ENCODE measurements around the gene GMDS.

GMDS gene

GRCh38 chr6:1870932-1871331 lies 374.5 kb downstream of the GMDS start:
- no peak for DNase-seq (ENCODE audit: extremely low read depth, low read depth)

GRCh38 chr6:1870251-1870650 lies 375.2 kb downstream of the GMDS start:
- TF ChIP-seq, protein P1, sequence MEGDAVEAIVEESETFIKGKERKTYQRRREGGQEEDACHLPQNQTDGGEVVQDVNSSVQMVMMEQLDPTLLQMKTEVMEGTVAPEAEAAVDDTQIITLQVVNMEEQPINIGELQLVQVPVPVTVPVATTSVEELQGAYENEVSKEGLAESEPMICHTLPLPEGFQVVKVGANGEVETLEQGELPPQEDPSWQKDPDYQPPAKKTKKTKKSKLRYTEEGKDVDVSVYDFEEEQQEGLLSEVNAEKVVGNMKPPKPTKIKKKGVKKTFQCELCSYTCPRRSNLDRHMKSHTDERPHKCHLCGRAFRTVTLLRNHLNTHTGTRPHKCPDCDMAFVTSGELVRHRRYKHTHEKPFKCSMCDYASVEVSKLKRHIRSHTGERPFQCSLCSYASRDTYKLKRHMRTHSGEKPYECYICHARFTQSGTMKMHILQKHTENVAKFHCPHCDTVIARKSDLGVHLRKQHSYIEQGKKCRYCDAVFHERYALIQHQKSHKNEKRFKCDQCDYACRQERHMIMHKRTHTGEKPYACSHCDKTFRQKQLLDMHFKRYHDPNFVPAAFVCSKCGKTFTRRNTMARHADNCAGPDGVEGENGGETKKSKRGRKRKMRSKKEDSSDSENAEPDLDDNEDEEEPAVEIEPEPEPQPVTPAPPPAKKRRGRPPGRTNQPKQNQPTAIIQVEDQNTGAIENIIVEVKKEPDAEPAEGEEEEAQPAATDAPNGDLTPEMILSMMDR (IDR thresholded peaks at IDR 0.05; ENCODE audit: low read depth, low read length): no peak
- no peak for DNase-seq (ENCODE audit: extremely low read depth, low read depth)

More at GRCh38 chr6:1870932-1871331, 374.5 kb downstream of the GMDS start:
- TF ChIP-seq, protein P1 (IDR thresholded peaks at IDR 0.05; ENCODE audit: low read depth, low read length): no peak

DNA sequence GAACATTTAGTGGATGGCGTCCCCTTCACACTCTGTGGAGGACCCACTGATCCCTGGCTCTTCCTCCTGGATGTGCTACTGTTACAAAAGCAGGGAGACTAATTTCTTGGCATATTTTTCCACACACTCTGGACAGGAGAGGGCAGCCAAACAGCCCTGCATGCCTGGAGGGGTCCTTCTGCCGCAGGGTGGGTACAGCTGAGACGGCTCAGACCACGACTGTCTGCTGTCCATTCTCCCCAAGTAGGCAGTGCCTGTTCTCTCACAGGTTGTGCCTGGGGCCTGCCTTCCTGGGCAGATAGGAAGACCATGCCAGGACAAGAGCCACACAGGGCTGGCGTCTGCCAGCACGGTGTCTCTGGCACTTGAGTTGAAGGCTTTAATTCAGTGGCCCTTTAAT lies 375.6 kb downstream of the GMDS start:
- no peak for DNase-seq (ENCODE audit: extremely low read depth, low read depth)
- TF ChIP-seq, protein P1 (IDR thresholded peaks at IDR 0.05; ENCODE audit: low read depth, low read length): no peak

DNA sequence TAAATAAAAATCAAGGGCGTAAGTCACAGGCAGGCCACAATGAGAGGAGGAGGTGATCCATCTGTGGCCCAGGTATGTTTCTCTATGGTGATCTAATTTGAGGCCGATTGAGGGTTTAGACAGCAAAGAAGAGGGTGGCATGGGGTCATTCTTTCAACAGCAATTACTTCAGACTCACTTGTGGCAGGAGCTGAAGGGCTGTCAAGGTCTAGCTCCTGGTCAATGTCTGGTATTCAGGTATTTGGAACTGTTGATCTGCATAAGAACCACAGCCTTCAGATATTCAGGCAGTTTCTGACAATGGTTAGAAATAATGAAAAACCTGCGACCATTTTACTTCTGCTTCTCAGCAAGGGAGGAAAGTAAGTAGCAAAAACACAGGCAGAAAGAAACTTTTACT lies 376.1 kb downstream of the GMDS start:
- DNase-seq (ENCODE audit: extremely low read depth, low read depth): no peak
- TF ChIP-seq, protein P1 (IDR thresholded peaks at IDR 0.05; ENCODE audit: low read depth, low read length): no peak

GRCh38 chr6:1868561-1869261 lies 376.7 kb downstream of the GMDS start:
- no peak for DNase-seq (ENCODE audit: extremely low read depth, low read depth)
- TF ChIP-seq, protein P1 (IDR thresholded peaks at IDR 0.05; ENCODE audit: low read depth, low read length): no peak

DNA sequence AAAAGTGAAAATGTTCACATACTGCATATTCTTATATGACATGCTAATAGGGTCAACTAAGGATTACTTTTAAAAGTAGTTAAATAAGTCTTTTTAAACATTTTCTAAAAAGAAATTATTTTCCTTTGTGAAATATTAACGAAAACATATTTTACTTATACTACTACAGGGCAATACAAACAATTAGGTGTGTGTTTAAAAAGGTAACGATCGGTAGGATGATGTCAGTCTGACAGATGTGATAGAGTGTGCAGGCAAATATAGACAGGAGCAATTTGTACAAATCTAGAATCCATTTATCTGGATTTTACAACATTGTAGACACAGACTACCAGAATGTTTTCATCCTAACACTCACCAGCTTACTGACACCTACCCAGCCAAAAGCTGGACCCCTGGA lies 378.2 kb downstream of the GMDS start:
- TF ChIP-seq, protein P1 (IDR thresholded peaks at IDR 0.05; ENCODE audit: low read depth, low read length): no peak
- no peak for DNase-seq (ENCODE audit: extremely low read depth, low read depth)

DNA sequence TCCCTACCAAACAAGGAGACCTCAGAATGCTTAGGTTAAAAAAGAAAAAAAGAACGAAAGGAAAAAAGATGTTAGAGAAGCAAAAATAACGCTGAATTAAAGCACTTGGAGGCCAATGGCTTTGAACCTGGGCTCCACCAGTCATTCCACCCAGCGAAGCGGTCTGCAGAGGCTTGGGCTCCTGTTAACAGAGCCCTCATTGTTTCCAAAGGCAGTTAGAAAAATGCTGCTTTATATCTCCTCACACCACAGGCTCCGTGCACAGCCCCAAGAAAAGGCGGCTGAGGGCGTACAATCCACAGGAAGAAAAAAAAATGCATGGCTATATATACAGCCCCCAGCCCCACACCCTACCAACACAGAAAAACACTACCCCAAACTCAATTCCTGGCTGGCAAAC lies 379.8 kb downstream of the GMDS start:
- TF ChIP-seq, protein P1 (IDR thresholded peaks at IDR 0.05; ENCODE audit: low read depth, low read length): no peak
- no peak for DNase-seq (ENCODE audit: extremely low read depth, low read depth)

Data from AG09319 (cell line).